M059J (cell line): ENCODE results near the gene FRMD4A. TPM values are rescaled to one million over a fixed set of nuclear protein-coding genes. Genes with fewer than 3 reads are reported as not detected.
"Not testable (repeated sequence)": the region's sequence is repeated elsewhere in the genome, so short reads cannot be mapped to it uniquely, and the experiment has no call there.

Experiments used
- DNase-seq: peaks from one replicate; pipeline ENCODE4 v3.0.0-alpha.2; 2012; ENCODE audit warnings: low read depth
- total RNA-seq: library from RNA; depleted of rRNA; stranded (reverse); fragments of >200 nt; shearing (Covaris generic); gene quantifications from 2 replicates; pipeline ENCODE4 v1.2.3, GENCODE V29; 2014

Gene FRMD4A
- total RNA-seq, 1 experiment from 2014 or later: 10.8 TPM

DNA sequence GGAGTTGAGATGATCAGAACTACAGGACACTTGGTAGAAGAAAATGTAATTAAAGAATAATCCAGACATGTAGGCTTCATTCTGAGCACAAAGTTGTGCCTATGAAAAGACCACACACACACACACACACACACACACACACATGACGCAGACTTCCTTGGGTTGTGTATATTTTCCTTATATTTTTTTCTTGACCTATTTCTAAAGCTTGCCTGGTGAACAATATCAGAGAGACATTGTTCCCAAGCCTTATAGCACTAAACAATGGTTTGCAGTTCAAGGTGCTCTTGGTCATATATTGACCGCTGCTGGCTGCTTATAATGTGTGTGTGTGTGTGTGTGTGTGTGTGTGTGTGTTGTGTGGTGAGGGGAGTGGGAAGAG lies 541.3 kb downstream of the FRMD4A start:
- DNase-seq: no peak

DNA sequence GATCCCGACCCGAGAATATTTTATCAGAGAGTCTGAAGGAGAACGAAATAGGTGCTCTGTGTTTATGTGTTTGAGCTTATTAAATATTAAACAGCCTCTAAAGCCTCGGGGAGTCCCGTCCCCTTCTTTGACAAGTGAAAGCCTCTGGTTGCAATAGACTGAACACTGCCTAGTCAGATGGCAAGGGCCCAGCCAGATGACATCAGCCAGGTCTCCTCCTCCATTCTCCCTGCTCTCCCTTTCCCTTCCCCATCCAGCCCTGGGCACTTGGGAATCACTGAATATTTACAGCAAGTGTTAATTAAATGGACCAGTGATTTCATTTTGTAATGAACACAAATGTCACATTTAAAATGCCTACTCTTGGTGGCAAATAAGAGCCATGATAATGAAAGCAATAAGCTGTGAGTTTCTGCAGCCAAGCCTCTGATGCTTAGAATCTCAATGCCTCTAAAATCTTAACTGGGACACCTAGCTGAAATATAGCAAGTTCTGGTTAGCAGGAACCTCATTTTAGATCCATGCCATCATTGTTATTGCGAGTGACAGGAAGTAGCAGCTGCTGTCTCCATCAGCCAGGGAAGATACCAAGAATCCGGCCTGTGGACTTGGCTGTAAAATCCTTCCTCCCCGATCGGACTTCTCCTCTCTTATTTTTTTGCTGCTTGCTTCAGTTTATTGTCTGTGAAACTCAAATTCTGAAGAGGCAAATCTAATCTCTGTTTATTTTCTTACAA lies 541.8 kb downstream of the FRMD4A start:
- DNase-seq: peak; percentile 56

DNA sequence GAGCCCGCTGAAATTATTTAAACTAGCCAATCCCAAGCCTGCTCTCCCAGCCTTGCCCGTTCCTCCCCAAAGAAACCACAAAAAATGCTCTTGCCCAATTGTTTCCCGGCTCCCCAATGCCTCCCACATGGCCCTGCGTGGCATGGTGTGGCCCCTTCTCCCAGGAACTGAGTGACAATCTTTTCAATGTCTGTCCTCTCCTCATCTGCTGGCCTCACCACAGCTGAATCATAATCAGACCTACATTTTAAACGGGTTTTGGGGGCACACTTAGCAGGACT lies 542.5 kb downstream of the FRMD4A start:
- DNase-seq: peak; percentile 53

DNA sequence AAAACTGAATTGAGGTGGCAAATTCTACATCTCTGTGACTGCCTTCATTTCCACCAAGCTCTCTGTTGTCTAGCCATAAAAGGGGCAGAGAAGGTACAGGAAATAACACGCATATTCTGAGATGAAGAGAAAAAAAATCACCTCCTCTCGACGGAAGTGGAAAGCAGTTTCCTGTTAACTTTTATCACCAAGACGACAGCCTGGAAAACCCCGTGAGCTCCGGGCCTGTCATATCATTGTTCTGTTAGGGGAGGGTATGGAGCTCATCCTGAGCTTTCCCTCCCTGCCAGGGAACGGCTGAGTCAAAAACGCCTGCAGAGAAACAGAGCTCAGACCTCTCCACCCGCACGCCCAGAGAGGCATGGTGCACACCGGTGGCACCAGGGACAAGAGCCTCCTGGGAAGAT lies 543.7 kb downstream of the FRMD4A start:
- DNase-seq: no peak

DNA sequence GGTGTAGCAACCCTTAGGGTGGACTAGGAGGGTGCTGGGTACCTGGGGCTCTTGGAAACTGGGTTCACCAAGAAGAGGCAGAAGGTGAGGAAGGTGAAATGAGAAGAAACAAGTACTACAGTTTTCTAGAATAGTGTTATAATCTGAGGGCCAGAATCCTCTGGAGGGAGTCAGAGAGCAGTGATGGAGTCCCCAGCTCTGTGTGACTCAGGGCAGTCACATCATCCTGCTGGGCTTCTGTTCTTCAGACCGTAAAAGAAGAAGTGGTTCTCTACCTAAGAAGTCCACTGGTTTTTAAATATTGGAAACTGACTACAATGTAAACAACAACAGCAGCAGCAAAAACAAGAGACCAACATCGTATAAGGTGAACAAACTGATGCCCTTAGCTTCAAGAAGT lies 546.7 kb downstream of the FRMD4A start:
- peak; percentile 41 for DNase-seq

DNA sequence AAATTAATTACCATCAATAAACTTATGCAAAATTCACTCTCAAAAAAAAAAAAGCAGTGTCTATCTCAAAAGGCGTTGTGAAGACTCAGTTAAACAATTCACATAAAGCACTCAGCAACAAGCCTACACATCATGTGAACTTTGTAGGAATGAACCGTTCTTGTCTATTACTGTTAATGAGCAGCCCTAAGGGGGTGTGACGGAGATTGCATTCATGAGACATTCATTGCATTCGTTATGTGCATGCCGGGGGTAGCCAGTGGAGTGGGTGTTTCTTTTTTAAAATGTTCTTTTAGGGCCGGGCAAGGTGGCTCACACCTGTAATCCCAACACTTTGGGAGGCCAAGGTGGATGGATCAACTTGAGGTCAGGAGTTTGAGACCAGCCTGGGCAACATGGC lies 551.0 kb downstream of the FRMD4A start:
- no peak for DNase-seq

DNA sequence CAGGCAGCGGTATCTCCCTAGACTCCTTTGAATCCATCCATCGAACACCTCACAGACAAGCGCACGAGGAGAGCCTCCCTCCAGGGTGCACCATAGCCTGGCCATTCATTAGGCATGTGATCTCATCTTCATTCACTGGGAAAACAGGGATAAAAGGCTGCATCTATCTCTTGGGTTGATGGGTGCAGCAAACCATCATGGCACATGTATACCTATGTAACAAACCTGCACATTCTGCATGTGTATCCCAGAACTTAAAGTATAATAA lies 552.1 kb downstream of the FRMD4A start:
- not testable (repeated sequence) for DNase-seq

DNA sequence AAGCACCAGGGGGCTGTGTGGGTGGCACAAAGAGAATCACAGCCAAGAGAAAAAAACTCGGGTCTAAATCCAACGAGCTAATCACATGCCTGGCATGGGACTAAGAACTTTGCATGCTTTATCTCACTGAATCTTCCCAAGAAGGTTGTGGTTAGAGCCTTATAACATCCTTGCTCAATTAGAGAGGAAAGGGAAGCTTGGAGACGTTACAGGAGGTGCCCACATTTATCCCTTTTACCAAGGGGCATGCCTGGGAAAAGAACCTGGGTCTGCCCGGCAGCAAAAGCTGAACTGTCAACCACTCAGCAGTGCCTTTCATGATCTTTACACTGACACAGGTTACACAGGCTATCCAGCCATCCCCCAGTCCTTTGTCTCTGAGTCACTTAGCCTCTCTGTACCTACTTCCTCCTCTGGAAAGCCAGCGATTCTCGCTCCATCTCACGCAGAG lies 553.8 kb downstream of the FRMD4A start:
- peak; percentile 86 for DNase-seq

DNA sequence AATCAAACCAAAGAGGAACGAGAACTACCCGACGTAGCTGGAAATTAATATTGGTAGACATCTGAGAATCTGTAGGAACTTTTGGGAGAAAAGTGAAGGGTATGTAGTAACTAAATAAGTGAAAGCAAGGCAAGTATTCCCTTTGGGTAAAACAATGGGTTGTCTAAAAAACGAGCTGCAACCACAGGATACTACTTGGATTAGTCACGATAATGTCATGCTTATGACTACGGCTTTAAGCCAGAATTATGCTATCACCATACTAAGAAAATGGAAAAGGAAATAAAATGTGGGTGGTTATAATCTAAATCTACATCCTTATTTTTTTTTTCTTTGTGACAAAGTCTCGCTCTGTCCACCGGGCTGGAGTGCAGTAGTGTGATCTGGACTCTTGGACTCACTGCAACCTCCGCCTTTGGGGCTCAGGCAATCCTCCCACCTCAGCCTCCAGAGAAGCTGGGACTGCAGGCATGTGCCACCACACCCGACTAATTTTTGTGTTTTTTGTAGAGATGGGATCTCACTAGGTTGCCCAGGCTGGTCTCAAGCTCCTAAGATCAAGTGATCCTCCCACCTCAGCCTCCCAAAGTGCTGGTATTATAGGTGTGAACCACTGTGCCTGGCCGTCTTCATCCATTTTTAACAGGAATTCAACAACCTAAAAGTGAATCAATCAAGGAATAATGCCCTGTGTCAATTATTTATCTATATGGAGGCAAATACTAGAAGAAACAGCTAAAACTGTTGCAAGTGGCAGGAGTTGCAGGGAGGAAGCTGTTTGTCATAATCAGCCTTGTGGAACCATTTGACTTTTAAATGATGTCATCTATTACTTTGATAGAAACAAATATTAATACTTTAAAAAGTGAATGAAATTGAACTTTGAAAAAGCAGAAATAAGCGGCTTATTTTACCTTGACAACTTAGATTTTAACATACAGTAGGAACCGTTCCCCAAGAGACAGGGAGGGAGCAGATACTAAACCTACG lies 554.6 kb downstream of the FRMD4A start:
- DNase-seq: peak; percentile 80

DNA sequence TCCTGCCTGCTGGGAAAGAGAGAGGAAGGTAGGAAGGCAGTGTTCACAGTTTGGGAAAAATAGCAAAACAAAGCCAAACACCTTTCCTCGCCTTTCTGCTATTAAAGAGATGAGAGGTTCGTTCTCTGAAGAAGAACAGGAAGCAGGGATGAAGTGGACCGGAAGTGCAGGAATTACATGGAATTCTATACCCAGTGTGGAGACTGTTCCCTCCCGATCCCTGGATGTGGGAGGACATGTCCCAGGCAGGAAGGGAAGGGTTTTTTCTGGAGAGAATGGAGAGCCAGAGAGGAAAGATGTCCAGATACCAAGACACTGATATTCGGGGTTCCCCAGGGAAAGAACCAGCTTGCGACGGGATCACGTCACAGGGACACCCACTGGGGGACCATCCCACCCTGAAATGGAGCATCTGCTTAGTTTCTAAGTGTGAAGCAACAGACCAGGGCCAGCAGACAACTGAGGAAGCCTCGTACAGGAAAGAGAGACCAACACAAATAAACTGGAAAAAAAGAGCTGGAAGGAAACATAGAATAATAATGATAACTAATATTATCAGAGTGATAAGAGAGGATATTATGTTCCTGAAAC lies 556.3 kb downstream of the FRMD4A start:
- no peak for DNase-seq

DNA sequence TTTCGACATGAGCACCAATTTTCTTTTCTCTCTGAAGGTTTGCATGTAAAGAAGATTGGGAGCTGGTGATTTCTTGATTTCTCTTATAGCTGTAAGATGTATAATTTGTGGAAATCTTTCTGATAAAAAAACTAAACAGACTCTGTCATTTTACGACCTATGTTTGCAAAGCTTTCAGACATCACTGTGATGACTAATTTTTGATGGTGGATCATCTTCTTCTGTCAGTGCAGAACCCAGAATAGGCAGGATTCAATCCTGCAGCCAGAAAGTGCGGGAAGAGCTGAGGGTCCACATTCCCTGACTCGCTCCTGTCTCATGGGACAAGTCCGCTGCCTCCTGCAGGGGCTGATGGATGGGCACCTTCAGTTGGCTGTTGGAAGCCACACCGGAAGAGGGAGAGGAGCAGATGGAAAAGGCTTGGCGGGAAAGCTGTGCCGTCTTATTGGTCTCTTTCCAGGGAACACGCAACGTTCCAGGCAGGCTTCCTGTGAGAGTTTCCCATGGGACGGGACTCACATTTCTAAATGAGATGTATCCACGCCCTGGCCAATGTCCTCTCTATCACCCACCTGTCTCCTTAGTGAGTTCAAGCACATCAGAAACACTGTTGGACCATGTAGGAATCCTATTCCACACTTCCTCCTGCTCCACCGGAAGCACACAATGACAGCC lies 557.1 kb downstream of the FRMD4A start:
- no peak for DNase-seq

DNA sequence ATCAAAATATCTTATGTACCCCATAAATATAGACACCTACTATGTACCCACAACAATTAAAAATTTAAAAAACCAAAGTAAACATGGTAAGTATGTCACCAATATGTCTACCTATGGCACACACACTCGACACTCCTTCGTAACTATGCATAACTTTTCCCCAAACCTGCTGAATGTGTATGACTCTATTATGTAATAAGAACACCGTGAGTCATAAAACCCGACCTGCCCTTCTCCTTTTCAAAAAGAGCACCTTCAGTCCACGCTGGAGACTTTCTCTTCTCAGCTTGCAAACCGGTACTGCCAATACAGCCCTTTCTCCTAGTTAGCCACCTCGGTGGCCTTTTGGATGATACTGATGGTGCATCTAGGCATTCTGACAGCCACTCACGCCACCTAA lies 557.7 kb downstream of the FRMD4A start:
- DNase-seq: no peak

DNA sequence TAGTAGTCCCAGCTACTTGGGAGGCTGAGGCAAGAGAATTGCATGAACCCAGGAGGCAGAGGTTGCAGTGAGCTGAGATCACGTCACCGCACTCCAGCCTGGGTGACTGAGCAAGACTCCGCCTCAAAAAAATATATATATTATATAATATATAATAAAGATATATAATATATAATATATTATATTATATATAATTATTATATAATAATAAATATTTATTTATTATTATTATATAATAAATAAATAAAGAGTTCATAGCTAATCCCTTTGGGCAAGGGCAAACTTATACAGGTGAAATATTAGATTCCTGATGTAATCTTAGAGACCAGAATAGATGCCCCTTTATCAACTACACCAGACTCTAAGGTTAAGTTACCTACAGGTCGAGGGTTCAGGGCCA lies 558.7 kb downstream of the FRMD4A start:
- DNase-seq: no peak

DNA sequence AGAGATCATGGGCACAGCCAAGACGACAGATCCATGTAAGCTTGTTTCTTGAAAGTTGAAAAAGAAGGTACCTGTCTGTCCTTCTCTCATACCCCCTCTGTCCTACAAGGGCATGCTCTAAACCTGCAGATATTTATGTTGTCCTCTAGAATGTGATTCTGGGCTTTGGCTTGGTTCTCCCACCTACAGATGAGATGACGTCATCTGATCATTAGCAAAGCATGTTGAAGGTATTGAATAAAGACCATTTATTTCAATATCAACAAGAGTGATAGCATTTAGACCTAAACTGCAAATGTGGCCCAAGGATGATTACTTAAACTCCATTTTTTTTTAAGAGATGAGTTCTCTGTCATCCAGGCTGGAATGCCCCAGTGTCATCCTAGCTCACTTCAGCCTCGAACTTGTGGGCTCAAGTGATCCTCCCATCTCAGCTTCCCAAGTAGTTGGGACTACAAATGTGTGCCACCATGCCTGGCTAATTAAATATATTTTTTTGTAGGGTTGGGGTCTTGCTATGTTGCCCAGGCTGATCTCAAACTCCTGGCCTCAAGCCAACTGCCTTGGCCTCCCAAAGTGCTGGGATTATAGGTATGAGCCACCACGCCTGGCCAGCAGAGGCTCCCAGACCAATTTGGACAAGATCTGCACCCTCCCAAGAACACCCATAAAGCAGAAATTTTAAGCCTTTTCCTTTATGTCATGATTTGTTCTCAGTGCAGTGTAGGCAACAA lies 559.8 kb downstream of the FRMD4A start:
- no peak for DNase-seq

DNA sequence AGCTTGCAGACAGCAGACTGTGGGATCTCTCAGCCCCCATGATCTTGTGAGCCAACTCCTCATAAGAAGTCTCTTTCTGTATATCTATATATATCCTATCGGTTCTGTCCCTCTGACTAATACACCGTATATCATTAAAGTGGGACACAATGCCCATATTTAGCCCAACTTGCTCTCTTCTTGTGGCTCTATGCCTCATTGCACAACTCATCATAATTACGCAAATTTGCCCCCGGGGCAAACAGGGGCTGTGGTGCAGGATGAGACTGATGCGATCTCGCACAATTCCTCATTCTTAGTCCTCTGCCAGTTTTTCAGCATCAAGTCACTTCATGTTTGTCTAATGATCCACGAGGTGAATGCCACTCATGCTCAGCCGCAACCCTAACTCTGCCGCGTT lies 560.8 kb downstream of the FRMD4A start:
- DNase-seq: peak; percentile 87

DNA sequence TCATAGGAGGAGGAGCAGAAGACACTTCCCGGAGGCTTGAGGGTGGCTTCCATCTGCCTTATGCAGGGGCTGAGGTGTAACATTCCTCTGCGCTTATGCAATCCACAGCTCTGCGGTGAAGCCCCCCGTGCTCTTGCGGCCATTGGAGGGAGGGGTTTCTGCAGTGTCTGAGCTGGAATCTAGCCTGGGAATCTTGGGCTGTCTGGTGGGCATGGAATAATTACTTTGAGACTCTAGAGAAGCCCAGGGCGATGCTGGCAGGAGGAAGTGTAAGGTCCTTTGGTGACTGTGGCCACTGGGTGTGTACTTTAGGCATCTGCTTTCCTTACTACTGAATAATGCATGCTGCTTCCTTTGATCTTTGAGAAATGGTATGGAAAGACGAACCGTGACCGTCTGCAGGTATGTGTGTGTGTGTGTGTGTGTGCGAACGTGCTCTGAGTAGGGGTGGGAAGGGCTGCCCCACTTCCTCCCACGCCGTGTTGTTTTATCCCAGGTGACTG lies 563.0 kb downstream of the FRMD4A start:
- DNase-seq: no peak

DNA sequence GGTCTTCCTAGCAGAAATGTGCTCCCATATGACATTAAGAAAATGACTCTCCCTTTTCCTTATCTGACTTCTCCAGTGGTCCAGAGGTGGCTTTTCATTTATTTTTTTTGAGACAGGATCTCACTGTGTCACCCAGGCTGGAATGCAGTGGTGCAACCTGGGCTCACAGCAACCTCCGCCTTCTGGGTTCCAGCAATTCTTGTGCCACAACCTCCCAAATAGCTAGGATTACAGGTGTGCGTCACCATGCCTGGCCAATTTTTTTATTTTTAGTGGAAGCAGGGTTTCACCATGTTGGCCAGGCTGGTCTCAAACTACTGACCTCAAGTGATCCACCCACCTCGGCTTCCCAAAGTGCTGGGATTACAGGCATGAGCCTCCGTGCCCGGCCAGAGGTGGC lies 563.6 kb downstream of the FRMD4A start:
- not testable (repeated sequence) for DNase-seq

DNA sequence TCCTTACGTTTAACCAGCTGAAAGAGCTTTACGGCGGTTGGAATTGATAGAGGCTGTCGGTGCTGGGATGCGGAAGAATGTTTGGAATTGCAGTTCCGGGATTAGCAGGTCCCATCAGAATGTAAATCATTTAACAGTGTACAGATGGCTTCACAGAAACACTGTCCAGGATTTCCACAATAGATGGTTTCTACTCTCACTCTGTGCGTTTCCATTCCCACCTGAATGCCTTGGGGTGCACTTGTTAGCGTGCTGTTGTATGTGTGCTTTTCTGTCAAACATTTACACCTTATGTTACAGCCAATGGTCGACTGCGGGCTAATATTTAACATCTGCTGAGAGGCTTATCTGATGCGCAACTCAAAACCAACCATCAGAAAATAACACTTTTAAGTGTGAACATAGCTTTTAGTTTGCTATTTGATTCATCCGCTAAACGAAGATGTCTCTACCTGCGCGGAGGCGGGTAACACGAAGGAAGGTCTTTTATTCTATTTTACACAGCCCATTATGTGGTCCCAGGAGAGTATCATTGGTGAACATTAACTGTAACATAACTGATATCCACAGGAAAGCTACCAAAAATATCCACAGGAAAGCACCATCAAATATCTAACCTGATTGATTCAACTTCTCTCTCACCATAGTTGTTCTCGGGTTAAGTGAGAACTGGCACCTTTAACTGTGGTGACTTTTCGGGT lies 564.9 kb downstream of the FRMD4A start:
- DNase-seq: no peak

DNA sequence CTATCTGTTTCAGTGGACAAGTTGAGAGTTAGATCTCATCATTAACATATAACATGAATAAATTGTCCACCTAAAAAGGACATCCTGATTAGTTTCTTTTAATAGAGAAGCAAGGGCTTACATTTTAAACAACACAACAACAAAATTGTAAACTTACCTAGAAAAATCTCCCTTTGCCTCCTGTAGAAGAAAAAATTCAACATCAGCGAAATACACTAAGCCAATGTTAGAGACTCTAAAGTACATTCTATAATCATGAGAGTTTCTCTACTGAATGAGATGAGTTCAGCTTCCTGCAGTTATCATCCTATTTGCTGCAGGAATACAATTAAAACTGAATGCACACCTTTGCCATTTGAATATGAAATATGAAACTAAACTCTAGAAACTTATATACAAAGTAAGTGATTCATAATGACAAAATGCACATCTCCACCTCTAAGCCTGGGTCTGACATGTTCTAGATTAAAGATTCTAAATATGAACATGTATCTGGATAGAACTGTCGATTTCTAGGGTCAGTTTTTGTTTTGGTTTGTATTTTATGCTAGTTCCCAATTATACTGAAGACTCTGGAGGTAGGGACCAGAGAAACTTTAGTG lies 569.1 kb downstream of the FRMD4A start:
- DNase-seq: no peak

DNA sequence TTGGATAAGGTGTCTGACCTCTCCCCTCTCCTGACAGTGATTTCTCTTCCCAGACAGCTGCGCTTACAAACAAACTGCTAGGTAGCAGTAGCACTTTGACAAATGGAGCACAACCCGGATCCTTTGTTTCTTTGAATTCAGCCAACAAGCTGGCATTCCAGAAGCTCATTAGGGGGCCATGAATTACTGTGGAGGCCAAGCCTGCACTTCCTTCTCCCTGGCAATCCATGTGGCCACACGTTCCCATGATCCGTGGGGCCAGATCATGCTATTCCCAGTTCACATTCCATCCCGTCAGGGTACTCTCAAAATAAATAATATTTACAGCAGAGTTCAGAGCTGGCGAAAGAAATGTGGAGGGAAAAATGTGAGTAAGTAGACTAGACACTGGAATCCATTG lies 571.6 kb downstream of the FRMD4A start:
- DNase-seq: no peak
